ENCODE data around the gene TRAPPC2B.
A peak's percentile ranks its signal among the peaks of the same experiment; 100 is the strongest.

The TRAPPC2B gene

GRCh38 chr19:57376151-57376550, 12.8 kb downstream of the TRAPPC2B start:
- DNase-seq, result no peak

GRCh38 chr19:57377498-57378146, 14.3 kb downstream of the TRAPPC2B start:
- no peak for DNase-seq

DNA sequence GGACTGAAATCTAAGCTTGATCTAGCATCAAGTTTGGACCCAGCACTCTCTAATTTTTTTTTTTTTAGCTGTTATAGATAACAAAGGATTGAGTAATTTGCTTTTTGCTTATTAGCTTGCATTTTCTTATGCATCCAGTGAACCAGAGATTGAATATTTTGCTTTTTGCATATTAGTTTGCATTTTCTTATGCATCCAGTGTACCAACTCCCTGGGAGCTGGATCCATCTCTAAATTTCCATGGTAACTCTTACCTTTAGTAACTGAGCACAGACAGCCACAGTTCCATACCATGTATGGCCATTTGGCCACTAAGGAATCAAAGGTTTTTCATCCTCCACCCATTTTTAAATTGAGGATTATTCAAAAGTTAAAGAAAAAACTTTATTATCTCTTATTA, 17.6 kb downstream of the TRAPPC2B start:
- DNase-seq, result no peak

DNA sequence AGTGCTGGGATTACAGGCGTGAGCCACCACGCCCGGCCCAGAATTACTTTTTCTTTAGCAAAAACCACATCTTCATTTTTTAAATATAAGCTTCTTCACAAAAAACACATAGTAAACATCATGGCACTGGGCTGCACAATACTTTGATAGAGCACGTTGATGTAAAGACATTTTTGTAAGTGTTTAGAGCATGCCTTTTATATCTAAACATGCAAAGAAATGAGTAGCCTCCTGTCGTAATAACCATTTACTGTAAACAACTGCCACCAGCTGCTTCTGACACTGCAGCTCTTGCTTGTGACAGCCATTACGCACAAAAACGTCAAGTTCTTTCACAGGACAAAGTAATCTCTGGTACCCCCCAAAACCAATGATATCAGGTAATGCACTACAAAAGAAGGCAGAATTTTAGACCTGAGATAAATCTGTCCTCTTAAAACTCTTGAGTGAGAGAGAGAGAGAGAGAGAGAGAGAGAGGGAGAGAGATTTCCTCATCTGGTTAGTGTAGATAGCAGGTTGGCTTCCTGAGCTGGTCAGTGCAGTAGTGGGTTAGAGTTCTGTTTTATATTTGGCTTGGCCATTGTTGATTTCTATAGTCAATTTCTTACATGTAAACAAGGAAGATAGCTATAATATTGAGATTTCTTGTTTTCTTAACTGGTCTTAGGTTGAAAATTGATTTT, 19.6 kb downstream of the TRAPPC2B start:
- no peak for DNase-seq

GRCh38 chr19:57389194-57389729, 25.9 kb downstream of the TRAPPC2B start:
- no peak for DNase-seq

DNA sequence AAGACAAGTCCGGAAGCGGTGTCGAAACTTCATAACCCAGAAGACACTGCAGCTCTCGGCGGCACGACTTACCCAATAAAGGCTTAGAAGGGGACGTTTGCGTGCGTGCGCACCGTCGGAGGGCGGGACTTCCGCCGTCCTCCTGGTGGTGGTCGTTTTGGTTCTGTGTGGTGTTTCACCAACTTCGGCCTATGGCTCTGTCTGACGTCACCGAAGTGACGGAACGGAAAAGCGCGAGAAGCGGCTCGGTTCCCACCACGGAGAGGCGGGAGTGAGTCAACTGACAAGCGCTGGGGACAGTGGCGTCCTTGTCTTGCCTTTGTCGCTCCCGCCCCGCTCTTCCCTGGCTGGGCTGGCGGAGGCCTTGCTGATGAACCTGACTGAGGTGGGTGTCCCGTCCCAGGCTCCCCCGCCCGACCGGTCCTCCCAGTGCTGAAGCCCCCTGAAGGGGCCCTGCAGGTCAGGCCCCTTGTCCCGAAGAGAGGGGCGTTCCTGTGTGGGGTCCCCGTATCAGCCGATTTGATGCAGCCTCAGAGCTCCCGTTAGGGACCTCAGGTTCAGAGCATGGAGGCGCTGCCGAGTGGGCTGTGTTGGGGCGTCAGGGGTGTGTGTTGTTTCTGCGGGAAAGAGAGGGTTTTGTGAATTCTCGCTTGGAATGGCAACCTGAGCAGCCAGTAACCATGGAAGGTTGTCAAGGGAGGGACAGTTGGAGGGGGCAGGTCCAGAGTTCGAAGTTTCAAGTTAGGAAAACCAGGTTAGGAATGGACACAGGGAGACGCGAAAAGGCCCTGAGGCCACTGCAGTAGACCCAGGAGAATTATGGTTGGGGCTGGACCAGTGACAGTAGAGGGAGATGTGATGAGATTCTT, 26.6 kb downstream of the TRAPPC2B start, which contains the start of gene ZNF548:
Gene ZNF548, plus strand, starts transcription at position 125 of the 869 bp plus-strand sequence. Its CDS starts 246 bp downstream, at position 371.
- DNase-seq, result peak; percentile 99

GRCh38 chr19:57395710-57396109, 32.4 kb downstream of the TRAPPC2B start:
- no peak for DNase-seq

GRCh38 chr19:57398868-57399267, 35.5 kb downstream of the TRAPPC2B start:
- no peak for DNase-seq

DNA sequence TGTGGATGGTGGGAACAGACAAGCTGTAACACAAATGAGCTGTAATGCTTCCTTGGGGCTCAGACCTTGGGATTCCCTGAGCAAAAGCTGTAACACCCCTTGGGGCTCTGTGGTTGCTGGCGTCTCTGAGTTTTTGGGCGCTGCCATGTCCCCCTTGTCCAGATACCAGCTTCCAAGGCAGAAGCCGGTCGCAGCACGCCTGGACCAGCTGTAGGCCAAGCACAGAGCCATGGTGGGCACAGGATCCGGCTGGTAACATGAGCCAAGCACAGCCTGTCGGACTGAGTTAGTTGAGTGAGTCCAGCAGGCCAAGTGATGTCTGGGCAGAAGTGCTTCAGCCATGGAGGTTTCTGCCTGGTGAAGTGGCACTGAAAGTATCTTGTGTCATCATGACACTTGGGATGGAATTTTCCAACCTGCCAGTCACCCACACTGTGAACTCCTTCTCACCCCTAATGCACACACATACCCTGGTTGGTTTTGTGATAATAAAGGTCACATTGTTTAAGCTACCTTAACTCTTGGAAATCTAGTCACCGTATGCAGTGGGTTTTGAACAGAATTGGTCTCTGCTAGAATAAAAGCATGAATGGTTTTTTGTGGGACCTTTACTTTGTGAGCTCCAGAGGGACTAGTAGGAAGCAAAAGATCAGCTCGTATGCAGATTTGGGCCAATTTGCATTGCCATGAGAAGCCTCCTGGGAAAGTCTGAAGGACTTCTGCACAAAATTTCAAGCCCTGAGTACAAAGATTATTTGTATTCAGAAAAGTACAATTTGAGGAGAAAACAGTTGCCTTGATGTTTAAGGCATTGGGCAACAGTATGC, 40.6 kb downstream of the TRAPPC2B start:
- no peak for DNase-seq

DNA sequence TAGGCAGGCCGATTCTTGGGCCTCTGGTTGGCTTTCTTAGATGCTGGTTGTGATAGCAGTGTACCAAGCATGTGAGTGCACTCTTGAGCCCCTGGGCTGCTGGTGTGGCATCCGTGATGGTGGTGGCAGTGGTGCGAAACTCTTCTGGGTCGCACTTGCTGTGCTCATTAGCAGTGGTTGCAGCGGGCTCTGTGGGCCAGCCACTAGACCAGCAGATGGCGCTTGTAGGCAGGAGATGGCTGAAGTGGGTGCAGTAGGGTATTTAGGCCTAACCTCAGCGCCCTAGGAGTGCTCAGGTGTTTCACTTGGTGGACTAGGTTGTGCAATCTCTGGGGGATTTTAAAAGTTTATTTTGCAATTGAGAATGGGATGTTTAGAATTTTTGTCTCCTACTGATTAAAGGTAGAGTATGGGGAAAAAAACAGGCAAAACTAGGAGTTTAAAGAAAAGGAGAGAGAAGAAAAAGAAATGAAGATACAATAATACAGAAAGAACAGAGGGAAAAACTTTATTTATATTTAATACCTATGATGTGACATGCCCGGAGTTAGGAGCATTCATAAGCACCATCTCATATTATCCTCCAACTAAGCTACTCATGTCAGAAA, 43.3 kb downstream of the TRAPPC2B start:
- peak; percentile 26 for DNase-seq

DNA sequence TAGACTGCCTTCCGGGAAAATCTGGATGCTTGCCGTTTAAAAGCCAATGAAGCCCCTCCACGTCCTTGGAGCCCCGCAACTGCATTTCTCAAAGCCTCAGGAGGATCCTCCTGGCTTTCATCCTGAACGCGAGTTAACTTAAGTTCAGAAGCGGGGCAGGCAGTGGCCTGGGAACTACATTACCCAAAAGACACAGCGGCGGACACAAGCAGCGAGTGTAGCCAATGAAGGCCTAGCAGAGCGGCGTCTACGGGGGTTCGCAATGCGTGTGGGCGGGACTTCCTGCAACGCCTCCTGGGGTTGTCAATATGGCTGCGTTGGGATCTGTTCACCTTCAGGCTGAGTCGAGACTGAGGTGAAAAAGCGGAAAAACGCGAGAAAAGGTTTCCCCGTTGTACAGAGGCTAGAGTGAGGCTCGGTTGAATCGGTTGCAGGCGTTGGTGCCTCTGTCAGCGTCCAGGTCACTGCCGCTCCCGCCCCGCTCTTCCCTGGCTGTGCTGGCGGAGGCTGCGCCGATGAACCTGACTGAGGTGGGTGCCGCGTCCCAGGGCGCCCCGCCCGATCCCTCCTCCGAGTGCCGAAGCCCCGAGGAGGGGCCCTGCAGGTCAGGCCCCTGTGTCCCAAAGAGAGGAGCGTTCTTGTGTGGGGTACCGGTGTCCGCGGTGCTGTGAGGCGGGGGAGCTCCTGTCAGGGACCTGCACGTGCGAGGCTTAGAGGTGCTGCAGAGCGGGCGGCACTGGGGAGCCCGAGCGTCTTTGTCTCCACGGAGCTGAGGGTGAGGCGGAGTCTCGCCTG, 47.7 kb downstream of the TRAPPC2B start, which contains the start of gene ZNF17:
Gene ZNF17, plus strand, starts transcription at position 285 of the 795 bp plus-strand sequence. CDS start 2,455 bp downstream, outside the sequence.
- peak; percentile 93 for DNase-seq

All from fibroblast of skin of right biceps (primary cell).